Tibial nerve (tissue), 4 donors: ENCODE measurements around the gene MCF2L. TPM values are rescaled to one million over a fixed set of nuclear protein-coding genes. Genes with fewer than 3 reads are reported as not detected.

Experiments used
- DNase-seq, 2 donors: peaks; one replicate each; pipeline ENCODE4 v3.0.0-alpha.2; 2019; ENCODE audit warnings: low spot score in 2 of 2
- H3K27ac ChIP-seq, 4 donors: fragments of 200-600 bp; sonication (generic) in 3 of 4; one replicate each; pipeline ENCODE4 v1.5.1; 2017 to 2019; ENCODE audit warnings: mild to moderate bottlenecking in 1 of 4
- H3K27me3 ChIP-seq, 2 donors: fragments of 200-600 bp; sonication (generic) in 1 of 2; one replicate each; pipeline versions ENCODE4 v1.5.1 to v1.6.0; 2017 to 2019
- H3K36me3 ChIP-seq, 3 donors: fragments of 200-600 bp; sonication (generic); one replicate each; pipeline ENCODE4 v1.5.1; 2018 to 2019
- H3K4me1 ChIP-seq, 4 donors: fragments of 200-600 bp; sonication (generic) in 3 of 4; one replicate each; pipeline ENCODE4 v1.5.1; 2017 to 2019
- H3K4me3 ChIP-seq, 4 donors: fragments of 200-600 bp; sonication (generic) in 3 of 4; one replicate each; pipeline ENCODE4 v1.5.1; 2017 to 2019; ENCODE audit warnings: mild to moderate bottlenecking in 1 of 4, moderate library complexity in 1 of 4
- H3K9me3 ChIP-seq, 4 donors: fragments of 200-600 bp; sonication (generic) in 3 of 4; one replicate each; pipeline ENCODE4 v1.5.1; 2017 to 2019
- CTCF ChIP-seq, 5 experiments: fragments of 200-600 bp in 3 of 5; fragments of 450-650 bp in 2 of 5; sonication (generic) in 3 of 5; IDR thresholded peaks; one replicate each; pipeline ENCODE4 v1.5.1; 2016 to 2019; ENCODE audit warnings: antibody characterized with exemption in 5 of 5, mild to moderate bottlenecking in 3 of 5, moderate library complexity in 2 of 5
- EP300 ChIP-seq, 2 donors: sonication (generic); formaldehyde crosslinking; IDR thresholded peaks; one replicate each; pipeline ENCODE4 v1.6.1; 2017; ENCODE audit warnings: antibody characterized with exemption in 2 of 2, mild to moderate bottlenecking in 1 of 2
- POLR2A ChIP-seq, 2 donors: fragments of 450-650 bp; IDR thresholded peaks; one replicate each; pipeline ENCODE4 v1.6.1; 2017; ENCODE audit warnings: antibody characterized with exemption in 2 of 2, mild to moderate bottlenecking in 2 of 2, moderate library complexity in 2 of 2
- WGBS, 2 donors: methylation state at CpG; one replicate each; pipeline ENCODE4 v1.1.5; 2018; 5-methylcytosine and 5-hydroxymethylcytosine counted together
- total RNA-seq, 4 donors: library from RNA; depleted of rRNA; stranded (reverse); fragments of >200 nt; gene quantifications; one replicate each; pipeline ENCODE4 v1.1.0, GENCODE V29; 2016

Gene MCF2L
- total RNA-seq, 4 donors from 2014 or later, result 30.1 to 82.6 (median 45.3) TPM

GRCh38 chr13:112987682-112988024 lies 18.6 kb downstream of the MCF2L start:
- WGBS, 2 donors, result 44 to 48% methylated on average over 5 to 7 of the region's 7 CpGs
- H3K4me3 ChIP-seq, result no peak overlapping the region
- no peak overlapping the region for H3K27ac ChIP-seq
- no peak for DNase-seq
- no peaks in the 10 kb centered on the region for H3K36me3 ChIP-seq
- no peaks in the 10 kb centered on the region for H3K9me3 ChIP-seq
- no peak for TF ChIP-seq CTCF (IDR thresholded peaks at IDR 0.05)
- TF ChIP-seq EP300 (IDR thresholded peaks at IDR 0.05), result no peak
- no peak for TF ChIP-seq POLR2A (IDR thresholded peaks at IDR 0.05)
- H3K4me1 ChIP-seq, result no peaks in the 10 kb centered on the region
- H3K27me3 ChIP-seq, result no peaks in the 10 kb centered on the region

- WGBS, 2 donors, result 69 to 76% methylated on average over 7 to 8 of the region's 8 CpGs
Observed at GRCh38 chr13:112990783-112991182, 21.8 kb downstream of the MCF2L start.

GRCh38 chr13:112991609-112992008 lies 22.6 kb downstream of the MCF2L start:
- Histone ChIP-seq H3K27ac (no peak overlapping the region), H3K4me1 (no peaks in the 10 kb centered on the region), H3K27me3 (no peaks in the 10 kb centered on the region), H3K4me3 (no peak overlapping the region), H3K36me3 (no peaks in the 10 kb centered on the region), H3K9me3 (no peaks in the 10 kb centered on the region)
- DNase-seq, result no peak
- TF ChIP-seq POLR2A (IDR thresholded peaks at IDR 0.05), result no peak
- TF ChIP-seq EP300 (IDR thresholded peaks at IDR 0.05), result no peak
- TF ChIP-seq CTCF (IDR thresholded peaks at IDR 0.05), result no peak
- WGBS, 2 donors, result 42 to 55% methylated on average over 6 of the region's 6 CpGs

More at GRCh38 chr13:112990783-112991182, 21.8 kb downstream of the MCF2L start:
- DNase-seq, result no peak
- Histone ChIP-seq H3K27ac (no peak overlapping the region), H3K27me3 (no peaks in the 10 kb centered on the region), H3K36me3 (no peaks in the 10 kb centered on the region), H3K4me3 (no peak overlapping the region), H3K4me1 (no peaks in the 10 kb centered on the region), H3K9me3 (no peaks in the 10 kb centered on the region)
- TF ChIP-seq POLR2A (IDR thresholded peaks at IDR 0.05) (no peak), CTCF (IDR thresholded peaks at IDR 0.05) (no peak), EP300 (IDR thresholded peaks at IDR 0.05) (no peak)

GRCh38 chr13:112992931-112993680 lies 24.1 kb downstream of the MCF2L start:
- Histone ChIP-seq H3K9me3 (no peaks in the 10 kb centered on the region), H3K4me1 (no peaks in the 10 kb centered on the region), H3K27me3 (no peaks in the 10 kb centered on the region), H3K36me3 (no peaks in the 10 kb centered on the region), H3K27ac (no peak overlapping the region), H3K4me3 (no peak overlapping the region)
- WGBS, 2 donors, result 86 to 88% methylated on average over 30 to 31 of the region's 31 CpGs
- no peak for DNase-seq
- TF ChIP-seq CTCF (IDR thresholded peaks at IDR 0.05) (no peak), EP300 (IDR thresholded peaks at IDR 0.05) (no peak), POLR2A (IDR thresholded peaks at IDR 0.05) (no peak)

GRCh38 chr13:112994084-112994780 lies 25.2 kb downstream of the MCF2L start:
- Histone ChIP-seq H3K27ac (no peak overlapping the region), H3K9me3 (no peaks in the 10 kb centered on the region), H3K4me1 (no peaks in the 10 kb centered on the region), H3K27me3 (no peaks in the 10 kb centered on the region), H3K4me3 (no peak overlapping the region), H3K36me3 (no peaks in the 10 kb centered on the region)
- 84 to 88% methylated on average over 40 to 46 of the region's 46 CpGs for WGBS, 2 donors
- no peak for TF ChIP-seq POLR2A (IDR thresholded peaks at IDR 0.05)
- no peak for TF ChIP-seq CTCF (IDR thresholded peaks at IDR 0.05)
- TF ChIP-seq EP300 (IDR thresholded peaks at IDR 0.05), result no peak
- no peak for DNase-seq
